MM.1S (cell line): Measurements from ENCODE around the gene AGBL1.

ENCODE experiments used
- EZH2 ChIP-seq: fragments of 300-600 bp; sonication (generic); optimal IDR thresholded peaks from 2 replicates; pipeline ENCODE3; 2017; ENCODE audit warnings: low read depth, mild to moderate bottlenecking, antibody characterized with exemption, low read length, mixed read lengths
- TF ChIP-seq, protein P1 (sequence below): fragments of 300-600 bp; sonication (generic); IDR thresholded peaks from 2 replicates; pipeline ENCODE4 v1.5.1; 2016; ENCODE audit warnings: antibody characterized with exemption, low read length, mixed read lengths

DNA sequence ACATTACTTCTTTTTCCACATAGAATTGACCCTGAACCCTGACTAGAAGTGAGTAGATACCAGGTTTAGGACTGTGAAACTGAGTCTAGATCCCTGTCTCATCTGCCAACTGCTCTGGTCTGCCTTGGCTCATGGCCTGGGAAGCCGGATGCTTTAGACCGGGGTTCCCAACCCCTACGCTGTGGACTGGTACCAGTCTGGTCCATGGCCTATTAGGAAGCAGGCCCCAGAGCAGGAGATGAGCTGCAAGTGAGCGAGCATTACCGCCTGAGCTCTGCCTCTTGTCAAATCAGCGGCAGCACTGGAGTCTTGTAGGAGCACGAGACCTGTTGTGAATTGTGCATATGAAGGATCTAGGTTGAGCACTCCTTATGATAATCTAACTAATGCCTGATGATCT, 734.2 kb downstream of the AGBL1 start:
- TF ChIP-seq, protein P1, sequence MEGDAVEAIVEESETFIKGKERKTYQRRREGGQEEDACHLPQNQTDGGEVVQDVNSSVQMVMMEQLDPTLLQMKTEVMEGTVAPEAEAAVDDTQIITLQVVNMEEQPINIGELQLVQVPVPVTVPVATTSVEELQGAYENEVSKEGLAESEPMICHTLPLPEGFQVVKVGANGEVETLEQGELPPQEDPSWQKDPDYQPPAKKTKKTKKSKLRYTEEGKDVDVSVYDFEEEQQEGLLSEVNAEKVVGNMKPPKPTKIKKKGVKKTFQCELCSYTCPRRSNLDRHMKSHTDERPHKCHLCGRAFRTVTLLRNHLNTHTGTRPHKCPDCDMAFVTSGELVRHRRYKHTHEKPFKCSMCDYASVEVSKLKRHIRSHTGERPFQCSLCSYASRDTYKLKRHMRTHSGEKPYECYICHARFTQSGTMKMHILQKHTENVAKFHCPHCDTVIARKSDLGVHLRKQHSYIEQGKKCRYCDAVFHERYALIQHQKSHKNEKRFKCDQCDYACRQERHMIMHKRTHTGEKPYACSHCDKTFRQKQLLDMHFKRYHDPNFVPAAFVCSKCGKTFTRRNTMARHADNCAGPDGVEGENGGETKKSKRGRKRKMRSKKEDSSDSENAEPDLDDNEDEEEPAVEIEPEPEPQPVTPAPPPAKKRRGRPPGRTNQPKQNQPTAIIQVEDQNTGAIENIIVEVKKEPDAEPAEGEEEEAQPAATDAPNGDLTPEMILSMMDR, result no peak
- TF ChIP-seq EZH2, result no peak
